K562 treated with DMSO at 1 percent for 4 hours (cell line): Measurements from ENCODE around the gene OR52B2. TPM values are rescaled to one million over a fixed set of nuclear protein-coding genes. Genes with fewer than 3 reads are reported as not detected.

ENCODE experiments used
- total RNA-seq: library from RNA; unstranded; fragments of 300-600 nt; gene quantifications from 2 replicates; pipeline ENCODE4 v1.2.3, GENCODE V29; 2022; ENCODE audit not compliant: insufficient read depth

The OR52B2 gene
- not detected in 2 replicates for total RNA-seq

DNA sequence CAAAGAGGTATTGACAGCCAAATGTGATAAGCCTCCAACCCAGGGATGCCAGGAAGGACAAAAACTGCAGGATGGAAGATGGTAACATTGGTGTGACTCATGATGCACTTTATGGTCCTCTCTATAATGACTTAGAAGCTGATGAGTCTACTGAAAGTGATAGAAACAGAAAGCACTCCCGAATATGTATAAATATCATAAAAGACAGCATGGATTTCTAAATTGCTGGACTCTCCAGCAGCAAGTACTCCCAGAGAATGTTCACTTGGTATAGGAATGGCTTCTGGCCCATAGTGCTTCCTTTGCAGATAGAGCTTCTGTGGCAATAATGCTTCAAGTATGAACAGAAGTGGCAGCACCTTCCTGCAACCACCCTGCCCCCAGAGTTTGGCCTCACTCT, at the start of gene OR52B2:
OR52B2 (minus strand) TSS at position 101 of the 400 bp plus-strand sequence; CDS start at position 101, 0 bp downstream.

DNA sequence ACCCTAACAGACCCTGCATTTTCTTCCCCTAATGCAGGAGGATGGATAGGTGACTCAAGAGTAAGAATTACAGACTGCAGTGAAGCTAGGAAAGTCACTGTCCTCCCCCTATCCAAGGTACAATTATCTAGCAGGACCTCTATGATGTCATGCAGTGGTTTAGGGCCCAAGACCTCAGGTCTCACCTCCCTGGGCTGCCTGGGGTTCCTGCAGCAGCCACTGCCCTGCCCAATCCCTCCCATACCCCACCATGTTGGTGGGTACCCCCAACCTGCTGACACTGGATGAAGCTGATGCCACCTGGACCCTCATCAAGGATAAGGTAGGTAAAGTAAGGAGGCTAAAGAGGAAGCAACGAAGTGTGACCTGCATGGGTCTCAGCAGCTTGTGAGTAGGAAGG, 35.2 kb upstream of the OR52B2 start, which contains the start of gene C11orf42:
C11orf42 (plus strand) TSS at position 192 of the 400 bp plus-strand sequence; CDS start at position 251, 59 bp downstream.

DNA sequence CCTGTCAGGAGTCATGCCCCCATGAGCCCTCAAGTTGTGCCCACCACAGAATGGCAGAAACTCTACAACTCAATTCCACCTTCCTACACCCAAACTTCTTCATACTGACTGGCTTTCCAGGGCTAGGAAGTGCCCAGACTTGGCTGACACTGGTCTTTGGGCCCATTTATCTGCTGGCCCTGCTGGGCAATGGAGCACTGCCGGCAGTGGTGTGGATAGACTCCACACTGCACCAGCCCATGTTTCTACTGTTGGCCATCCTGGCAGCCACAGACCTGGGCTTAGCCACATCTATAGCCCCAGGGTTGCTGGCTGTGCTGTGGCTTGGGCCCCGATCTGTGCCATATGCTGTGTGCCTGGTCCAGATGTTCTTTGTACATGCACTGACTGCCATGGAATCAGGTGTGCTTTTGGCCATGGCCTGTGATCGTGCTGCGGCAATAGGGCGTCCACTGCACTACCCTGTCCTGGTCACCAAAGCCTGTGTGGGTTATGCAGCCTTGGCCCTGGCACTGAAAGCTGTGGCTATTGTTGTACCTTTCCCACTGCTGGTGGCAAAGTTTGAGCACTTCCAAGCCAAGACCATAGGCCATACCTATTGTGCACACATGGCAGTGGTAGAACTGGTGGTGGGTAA, 29.2 kb upstream of the OR52B2 start, which contains the start of gene OR52W1:
OR52W1 (plus strand) TSS at position 51 of the 637 bp plus-strand sequence; CDS start at position 51, 0 bp downstream.

Other genes with a start within 250 kb of the OR52B2 start
- not detected in 2 replicates for gene OR56A3, start 228.1 kb downstream of the OR52B2 start, total RNA-seq
- gene OR56A5, start 201.8 kb downstream of the OR52B2 start, total RNA-seq = not detected in 2 replicates
- not detected in 2 replicates for gene OR52L1, start 183.3 kb downstream of the OR52B2 start, total RNA-seq
- gene OR56A4, start 163.4 kb downstream of the OR52B2 start, total RNA-seq = not detected in 2 replicates
- gene OR56A1, start 139.6 kb downstream of the OR52B2 start, total RNA-seq = not detected in 2 replicates
- gene OR56B4, start 62.6 kb downstream of the OR52B2 start, total RNA-seq = not detected in 2 replicates
- not detected in 2 replicates for gene OR52W1, start 28.9 kb upstream of the OR52B2 start, total RNA-seq
- gene C11orf42, start 35.2 kb upstream of the OR52B2 start, total RNA-seq = not detected in 2 replicates
- 18.7 and 20.5 TPM in 2 replicates for gene FHIP1B, start 64.3 kb upstream of the OR52B2 start, total RNA-seq
- not detected in 2 replicates for gene CNGA4, start 68.8 kb upstream of the OR52B2 start, total RNA-seq
- not detected in 2 replicates for gene CCKBR, start 89.5 kb upstream of the OR52B2 start, total RNA-seq
- not detected in 2 replicates for gene CAVIN3, start 150.2 kb upstream of the OR52B2 start, total RNA-seq
- 28.6 and 35.2 TPM in 2 replicates for gene SMPD1, start 220.1 kb upstream of the OR52B2 start, total RNA-seq
- 1.3 and 1.5 TPM in 2 replicates for gene APBB1, start 248.8 kb upstream of the OR52B2 start, total RNA-seq